Epithelial cell of proximal tubule (primary cell): ENCODE measurements around the gene XPO4. TPM values are rescaled to one million over a fixed set of nuclear protein-coding genes. Genes with fewer than 3 reads are reported as not detected.

Source experiments
- DNase-seq: peaks from one replicate; pipeline ENCODE4 v3.0.0-alpha.2; 2011; ENCODE audit warnings: low read depth
- H3K4me3 ChIP-seq: 2 replicates; pipeline ENCODE4 v1.5.1; 2011; ENCODE audit warnings: low read depth, mild to moderate bottlenecking, low read length
- CTCF ChIP-seq: conservative IDR thresholded peaks from 2 replicates; pipeline ENCODE4 v1.5.1; 2012; ENCODE audit warnings: low read depth, mild to moderate bottlenecking, low read length
- total RNA-seq: library from RNA; depleted of rRNA; stranded (reverse); fragments of >200 nt; gene quantifications from 2 replicates; pipeline ENCODE4 v1.2.3, GENCODE V29; 2015

The XPO4 gene
- total RNA-seq, 1 donor from 2014 or later: 11.8 TPM

- no peak for TF ChIP-seq CTCF
- no peak overlapping the region for H3K4me3 ChIP-seq
- DNase-seq: no peak
Observed at GRCh38 chr13:20847296-20847695, 55.2 kb downstream of the XPO4 start.

GRCh38 chr13:20843166-20843565 lies 59.4 kb downstream of the XPO4 start:
- TF ChIP-seq CTCF: no peak
- no peak for DNase-seq

GRCh38 chr13:20840568-20840967 lies 62.0 kb downstream of the XPO4 start:
- no peak overlapping the region for H3K4me3 ChIP-seq
- TF ChIP-seq CTCF: no peak
- DNase-seq: no peak

More at GRCh38 chr13:20843166-20843565, 59.4 kb downstream of the XPO4 start:
- no peak overlapping the region for H3K4me3 ChIP-seq

GRCh38 chr13:20833900-20834679 lies 68.5 kb downstream of the XPO4 start:
- no peak overlapping the region for H3K4me3 ChIP-seq
- no peak for TF ChIP-seq CTCF
- no peak for DNase-seq

GRCh38 chr13:20832861-20833260 lies 69.7 kb downstream of the XPO4 start:
- H3K4me3 ChIP-seq: no peak overlapping the region
- TF ChIP-seq CTCF: no peak
- no peak for DNase-seq

GRCh38 chr13:20831933-20832332 lies 70.6 kb downstream of the XPO4 start:
- DNase-seq: no peak
- no peak for TF ChIP-seq CTCF

GRCh38 chr13:20831254-20831653 lies 71.3 kb downstream of the XPO4 start:
- no peak for TF ChIP-seq CTCF
- DNase-seq: no peak
- H3K4me3 ChIP-seq: no peak overlapping the region

More at GRCh38 chr13:20831933-20832332, 70.6 kb downstream of the XPO4 start:
- no peak overlapping the region for H3K4me3 ChIP-seq
